ENCODE measurements around the gene RBM20.
A peak's percentile ranks its signal among the peaks of the same experiment; 100 is the strongest.
"Not testable (repeated sequence)": the region's sequence is repeated elsewhere in the genome, so short reads cannot be mapped to it uniquely, and the experiment has no call there.

RBM20 gene

DNA sequence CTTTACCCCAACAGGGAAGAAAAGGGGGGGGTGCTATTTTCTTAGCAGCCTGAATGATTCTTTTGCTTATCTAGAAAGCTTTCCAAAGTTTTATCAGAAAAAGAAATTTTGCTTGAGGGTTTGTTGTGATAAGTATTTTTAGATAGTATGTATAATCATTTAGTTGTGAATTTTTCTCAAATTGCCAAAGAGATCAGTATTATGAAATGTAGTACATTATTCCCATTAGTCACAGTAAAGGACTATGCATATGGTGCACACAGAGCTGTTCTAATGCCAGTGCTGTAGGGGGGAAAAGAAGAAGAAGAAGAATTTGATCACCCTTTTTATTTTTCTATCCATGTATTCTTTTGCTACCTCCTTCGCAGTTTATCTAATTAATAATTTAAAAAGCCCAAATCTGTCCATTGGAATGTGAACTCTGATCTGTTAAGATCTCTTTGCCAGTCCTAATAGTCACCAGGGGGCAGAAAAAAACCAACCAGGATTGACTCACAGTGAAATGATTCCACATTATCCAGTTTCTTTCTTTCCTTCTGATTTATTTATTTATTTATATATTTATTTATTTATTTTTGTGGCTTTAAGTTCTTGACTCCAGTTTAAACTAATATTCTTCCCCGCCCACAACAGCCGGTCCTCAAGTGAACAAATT lies 4.7 kb downstream of the RBM20 start:
- DNase-seq (ENCODE audit: low spot score) = no peak

DNA sequence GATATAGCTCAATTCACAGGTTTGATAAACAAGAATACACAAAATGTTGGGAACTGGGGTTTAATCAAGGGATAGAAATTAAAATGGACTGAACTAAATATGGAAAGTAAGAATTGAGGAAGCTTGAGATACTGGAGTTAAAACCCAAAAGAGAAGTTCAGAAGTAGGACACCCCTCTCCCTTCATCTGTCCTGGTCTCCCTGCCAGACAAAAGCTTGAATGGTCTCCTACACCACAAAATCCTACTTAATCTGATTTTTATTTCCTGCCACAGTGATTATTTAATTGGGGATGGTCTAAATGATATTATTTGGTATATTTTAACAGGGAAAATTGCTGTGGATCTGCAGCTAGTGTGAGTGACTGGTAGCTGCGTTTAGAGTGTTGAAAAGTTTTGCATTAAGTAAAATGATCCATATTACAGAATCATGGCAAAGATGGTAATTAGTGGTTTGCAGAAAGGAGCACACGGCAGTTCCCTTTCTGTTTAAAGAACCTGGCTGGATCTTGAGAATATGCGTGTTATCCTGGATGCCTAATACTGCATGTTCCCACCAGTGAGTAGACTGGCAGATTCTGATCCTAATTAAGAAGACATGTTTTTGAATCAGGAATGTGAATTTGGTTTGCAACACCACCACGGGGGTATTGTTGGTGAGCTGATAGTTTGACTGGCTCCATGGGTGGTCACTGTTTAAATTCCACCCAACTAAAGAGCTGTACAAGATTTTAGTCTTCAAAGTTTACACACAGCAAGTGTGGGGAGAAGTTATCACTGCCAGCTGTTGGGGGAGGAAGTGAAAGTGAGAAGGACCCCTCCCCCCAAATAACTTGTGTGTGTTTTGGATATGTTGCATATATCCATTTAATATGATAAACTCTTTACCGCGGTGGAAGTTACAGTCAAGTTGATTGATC lies 5.5 kb downstream of the RBM20 start:
- no peak for DNase-seq (ENCODE audit: low spot score)

DNA sequence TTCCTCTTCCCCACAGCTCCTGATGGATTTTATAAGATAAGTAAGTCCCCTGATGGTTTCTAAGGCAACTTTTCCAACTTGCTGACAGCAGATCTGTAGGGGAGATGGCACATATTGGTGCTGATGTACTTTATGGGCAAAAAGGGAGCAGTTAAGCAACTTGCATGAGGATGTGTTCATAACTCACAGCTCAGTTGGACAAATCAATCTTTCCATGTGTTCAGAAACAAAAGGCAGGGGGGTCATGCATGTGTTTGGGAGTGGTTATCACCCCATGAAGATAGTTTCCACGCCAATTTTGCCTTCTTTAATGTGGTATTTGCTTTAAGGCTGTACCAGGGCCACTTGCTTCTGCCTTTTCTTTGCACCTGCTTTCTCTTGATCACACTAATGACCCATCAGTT lies 6.1 kb downstream of the RBM20 start:
- DNase-seq (ENCODE audit: low spot score) = no peak

DNA sequence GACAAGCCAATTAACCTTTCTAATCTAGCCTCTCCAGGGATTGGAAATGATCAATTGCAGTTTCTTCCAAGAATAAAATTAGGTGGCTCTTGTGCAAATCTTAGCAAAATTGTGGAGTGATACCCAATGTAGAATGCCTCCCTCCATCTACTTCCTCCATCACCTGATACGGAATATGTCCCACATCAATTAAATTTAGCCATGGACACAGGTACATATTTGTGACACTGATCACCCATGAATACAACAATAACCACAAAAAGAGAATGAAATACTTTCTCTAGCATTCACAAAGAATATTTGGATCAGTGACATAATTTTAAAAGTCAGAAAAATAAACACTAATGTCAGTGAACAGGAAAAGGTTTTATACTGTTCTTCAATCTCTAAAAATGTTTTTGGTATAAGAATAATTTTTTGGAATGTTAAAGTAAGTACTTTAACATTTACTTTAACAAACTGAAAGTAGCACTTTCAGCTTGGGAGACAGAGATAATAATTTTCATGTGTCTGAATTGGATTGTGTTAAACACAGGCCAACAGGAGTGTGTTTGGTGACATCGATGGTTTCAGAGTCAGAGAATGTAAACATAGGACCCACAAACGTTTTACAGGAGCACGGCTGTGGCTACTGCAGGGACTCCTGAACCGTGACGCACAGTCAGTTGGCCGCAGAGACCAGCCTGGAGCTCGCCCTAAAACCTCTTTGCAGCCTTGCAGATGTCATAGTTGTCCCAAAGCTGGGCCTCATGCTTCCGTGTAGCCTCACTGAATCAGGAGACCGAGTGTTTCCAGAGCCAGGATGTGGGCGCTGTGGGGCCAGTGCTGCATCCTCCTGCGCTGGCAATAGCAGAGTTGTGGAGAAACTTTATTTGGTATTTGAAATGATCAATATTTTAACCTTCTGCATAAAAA lies 7.2 kb downstream of the RBM20 start:
- DNase-seq (ENCODE audit: low spot score) = no peak

DNA sequence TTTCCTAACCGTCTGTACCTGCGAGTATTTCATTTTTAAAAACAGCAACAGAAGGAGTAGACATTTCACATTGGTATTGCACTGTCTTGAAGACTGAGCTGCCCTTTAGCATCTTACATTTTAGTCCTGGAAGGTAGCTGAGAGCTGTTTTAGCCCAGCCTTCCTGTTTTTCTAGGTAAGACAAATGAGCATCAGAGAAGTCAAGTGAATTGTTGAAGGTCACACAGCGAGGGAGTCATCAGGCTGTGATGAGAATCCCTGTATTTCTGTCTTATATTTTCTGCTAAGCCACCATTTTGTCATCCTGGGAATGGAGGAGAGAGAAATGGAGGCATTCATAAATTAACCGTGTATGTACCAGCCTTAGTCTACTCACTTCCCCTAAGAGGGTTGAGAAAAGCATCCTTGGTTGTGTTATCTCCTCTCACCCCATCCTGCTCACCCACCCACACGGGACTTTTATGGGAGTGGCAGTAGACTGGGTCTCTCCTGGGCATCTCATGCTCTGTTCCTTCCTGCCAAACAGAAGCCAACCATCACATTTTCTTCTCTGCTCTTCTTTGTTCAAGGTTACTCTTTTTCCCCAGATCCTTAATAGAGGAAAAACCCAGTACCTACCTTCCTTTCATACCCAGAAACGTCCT lies 8.5 kb downstream of the RBM20 start:
- DNase-seq (ENCODE audit: low spot score) = no peak

DNA sequence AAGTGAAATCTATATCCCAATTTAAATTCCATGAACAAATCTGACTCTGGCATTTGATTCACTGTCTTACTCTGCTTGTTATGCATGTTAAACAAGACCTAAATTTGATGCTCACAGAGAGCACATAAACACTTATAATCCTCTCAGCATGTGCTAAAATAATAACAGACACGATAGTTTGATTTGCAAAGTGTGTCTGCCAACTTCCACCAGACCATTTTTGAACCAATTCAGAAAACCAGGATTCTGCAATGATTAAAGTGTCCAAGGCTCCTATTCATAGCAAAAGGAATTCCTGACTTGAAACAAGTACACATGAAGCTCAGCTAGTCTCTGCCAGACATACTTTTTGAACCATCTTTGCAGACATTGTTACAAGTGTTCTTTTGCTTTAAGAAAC lies 11.2 kb downstream of the RBM20 start:
- DNase-seq (ENCODE audit: low spot score) = no peak

DNA sequence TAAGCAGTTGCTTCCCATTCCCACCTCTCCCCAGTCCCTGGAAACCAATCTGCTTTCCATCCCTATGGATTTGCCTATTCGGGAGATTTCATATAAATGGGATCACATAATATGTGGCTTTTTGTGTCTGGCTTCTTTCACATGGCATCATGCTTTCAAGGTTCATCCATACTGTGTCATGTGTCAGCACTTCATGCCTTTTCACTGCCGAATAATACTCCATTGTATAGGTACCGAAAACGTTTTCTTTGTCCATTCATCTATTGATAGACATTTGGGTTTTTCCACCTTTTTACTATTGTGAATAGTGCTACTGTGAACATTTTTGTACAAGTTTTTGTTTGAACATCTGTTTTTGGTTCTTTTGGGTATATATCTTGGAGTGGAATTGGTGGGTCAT lies 12.5 kb downstream of the RBM20 start:
- no peak for DNase-seq (ENCODE audit: low spot score)

DNA sequence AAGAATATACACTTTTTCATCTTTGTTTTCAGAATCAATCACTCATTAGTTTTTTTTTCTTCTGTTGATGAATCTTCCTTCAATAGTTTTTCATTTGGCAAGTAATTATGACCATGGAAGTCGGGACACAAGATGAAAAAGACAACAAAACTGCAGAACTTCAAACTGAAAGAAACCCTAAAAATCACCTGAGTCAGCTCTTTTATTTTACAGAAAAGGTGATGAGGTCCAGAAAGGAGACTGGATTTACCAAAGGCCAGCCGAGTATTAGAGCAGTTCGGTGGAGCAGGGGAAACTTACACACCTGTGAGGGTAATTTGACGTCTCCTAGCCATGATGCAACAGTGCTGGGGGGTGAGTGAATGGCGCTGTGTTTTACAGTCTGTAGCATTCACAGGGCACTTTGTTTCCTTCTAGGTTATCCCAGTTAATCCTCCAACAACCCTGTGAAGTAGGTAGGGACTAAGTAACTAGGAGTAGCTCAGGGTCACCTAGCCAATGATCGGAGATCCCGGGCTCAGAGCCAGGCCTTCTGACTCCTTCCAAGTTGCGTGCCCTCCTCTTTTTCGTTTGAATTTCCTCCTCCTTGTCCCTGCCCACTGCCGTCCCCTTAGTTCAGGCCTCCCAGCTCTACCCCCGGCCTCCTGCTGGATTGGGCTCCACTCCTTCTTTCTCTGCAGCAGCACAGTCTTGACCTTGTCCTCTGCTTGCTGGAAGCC lies 14.0 kb downstream of the RBM20 start:
- no peak for DNase-seq (ENCODE audit: low spot score)

DNA sequence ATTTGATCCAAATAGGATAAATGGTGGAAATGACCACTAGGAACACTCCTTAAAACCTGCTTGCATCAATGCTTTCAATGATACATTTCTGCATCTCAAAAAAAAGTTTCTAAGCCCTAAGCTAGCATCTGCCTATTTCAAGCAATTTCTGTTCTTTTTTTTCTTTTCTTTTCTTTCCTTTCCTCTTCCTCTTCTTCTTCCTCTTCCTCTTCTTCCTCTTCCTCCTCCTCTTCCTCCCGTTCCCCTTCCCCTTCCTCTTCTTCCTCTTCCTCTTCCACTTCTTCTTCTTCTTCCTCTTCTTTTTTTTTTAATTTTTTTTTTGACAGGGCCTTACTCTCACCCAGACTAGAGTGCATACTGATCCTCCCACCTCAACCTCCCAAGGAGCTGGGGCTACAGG lies 15.4 kb downstream of the RBM20 start:
- no peak for DNase-seq (ENCODE audit: low spot score)

DNA sequence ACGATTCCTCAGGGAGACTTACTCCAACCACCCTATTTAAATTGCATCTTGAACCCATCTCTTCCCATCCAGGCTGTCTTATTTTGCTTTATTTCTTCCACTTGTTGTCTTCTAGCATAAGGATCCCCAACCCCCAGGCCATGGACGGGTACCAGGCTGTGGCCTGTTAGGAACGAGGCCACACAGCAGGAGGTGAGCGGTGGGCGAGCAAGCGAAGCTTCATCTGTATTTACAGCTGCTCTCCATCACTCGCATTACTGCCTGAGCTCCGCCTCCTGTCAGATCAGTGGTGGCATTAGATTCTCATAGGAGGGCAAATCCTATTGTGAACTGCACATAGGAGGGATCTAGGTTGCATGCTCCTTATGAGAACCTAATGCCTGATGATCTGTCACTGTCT lies 16.2 kb downstream of the RBM20 start:
- DNase-seq (ENCODE audit: low spot score) = not testable (repeated sequence)

DNA sequence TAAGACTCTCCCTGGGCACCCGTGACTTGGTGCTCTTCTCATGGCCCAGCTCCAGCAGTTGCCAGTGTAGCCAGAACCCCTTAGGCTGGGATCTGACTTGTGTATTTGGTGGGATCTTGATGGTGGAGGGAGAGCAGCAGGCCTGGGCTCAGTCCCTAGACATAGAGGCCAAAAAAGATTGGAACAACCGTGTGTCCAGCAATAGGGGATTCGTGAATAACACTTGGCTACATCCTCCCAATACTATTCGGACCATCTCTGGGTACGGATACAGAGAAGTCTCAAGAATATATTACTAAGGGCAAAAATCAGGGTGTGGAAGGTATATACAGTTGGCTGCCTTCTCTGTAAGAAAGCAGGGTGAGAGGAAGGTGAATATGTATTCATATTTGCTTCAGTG lies 17.2 kb downstream of the RBM20 start:
- DNase-seq (ENCODE audit: low spot score) = no peak

DNA sequence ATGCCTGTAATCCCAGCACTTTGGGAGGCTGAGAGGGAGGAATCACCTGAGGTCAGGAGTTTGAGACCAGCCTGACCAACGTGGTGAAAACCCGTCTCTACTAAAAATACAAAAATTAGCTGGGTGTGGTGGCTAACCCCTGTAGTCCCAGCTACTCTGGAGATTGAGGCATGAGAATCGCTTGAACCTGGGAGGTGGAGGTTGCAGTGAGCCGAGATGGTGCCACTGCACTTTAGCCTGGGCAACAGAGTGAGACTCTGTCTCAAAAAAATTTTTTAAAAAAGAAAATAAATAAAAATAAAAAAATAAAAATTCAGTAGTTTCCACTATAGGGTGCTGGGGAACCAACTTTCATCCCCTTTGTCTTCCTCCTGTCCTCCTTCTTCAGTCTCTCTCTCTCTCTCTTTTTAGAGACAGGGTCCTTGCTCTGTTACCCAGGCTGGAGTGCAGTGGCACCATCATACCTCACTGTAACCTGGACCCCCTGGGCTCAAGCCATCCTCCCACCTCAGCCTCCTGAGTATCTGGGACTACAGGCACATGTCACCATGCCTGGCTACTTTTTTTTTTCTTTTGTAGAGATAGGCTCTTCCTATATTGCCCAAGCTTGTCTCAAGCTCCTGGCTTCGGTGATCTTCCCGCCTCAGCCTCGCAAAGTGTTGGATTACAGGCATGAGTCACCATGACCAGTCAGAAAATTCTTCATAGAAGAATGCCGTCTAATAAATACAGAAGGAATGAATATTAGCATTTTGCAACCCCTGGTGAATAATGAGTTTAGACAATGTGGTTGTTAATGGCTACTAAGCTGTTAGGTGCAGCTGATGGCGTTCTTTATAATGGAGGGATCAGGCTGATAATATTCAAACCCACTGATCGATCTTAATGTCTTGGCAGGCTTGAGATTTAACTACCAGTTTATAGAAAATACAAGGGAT lies 20.6 kb downstream of the RBM20 start:
- DNase-seq (ENCODE audit: low spot score) = no peak

DNA sequence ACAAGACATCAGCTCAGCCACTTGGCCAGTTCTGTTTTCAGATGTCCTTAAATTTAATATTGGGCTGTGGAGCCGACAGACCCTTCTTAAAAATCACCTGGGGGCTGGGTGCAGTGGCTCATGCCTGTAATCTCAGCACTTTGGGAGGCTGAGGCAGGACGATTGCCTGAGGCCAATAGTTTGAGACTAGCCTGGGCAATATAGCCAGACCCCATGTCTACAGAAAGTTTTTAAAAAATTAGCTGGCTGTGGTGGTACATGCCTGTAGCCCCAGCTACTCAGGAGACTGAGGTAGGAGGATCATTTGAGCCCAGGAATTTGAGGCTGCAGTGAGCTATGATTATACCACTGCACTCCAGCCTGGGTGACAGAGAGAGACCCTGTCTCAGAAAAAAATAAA lies 22.1 kb downstream of the RBM20 start:
- not testable (repeated sequence) for DNase-seq (ENCODE audit: low spot score)

DNA sequence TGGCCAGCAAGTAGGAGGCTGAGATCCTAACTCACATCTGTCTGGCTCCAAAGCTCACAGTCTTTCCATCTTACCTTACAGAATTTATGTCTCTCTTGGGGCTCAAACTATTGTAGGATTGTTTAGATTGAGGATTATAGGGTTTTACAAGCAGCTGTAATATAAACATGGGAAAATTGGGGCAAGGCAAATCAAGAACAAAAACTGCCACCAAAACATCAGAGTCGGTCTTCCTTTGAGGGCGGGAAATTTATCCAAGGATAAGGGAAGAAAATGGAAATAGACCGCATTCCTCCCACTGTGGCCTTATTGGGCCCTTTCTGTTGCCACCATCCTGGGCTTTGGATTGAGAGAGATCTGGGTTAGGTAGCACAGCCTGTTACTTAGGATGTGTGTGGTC lies 22.5 kb downstream of the RBM20 start:
- DNase-seq (ENCODE audit: low spot score) = no peak

DNA sequence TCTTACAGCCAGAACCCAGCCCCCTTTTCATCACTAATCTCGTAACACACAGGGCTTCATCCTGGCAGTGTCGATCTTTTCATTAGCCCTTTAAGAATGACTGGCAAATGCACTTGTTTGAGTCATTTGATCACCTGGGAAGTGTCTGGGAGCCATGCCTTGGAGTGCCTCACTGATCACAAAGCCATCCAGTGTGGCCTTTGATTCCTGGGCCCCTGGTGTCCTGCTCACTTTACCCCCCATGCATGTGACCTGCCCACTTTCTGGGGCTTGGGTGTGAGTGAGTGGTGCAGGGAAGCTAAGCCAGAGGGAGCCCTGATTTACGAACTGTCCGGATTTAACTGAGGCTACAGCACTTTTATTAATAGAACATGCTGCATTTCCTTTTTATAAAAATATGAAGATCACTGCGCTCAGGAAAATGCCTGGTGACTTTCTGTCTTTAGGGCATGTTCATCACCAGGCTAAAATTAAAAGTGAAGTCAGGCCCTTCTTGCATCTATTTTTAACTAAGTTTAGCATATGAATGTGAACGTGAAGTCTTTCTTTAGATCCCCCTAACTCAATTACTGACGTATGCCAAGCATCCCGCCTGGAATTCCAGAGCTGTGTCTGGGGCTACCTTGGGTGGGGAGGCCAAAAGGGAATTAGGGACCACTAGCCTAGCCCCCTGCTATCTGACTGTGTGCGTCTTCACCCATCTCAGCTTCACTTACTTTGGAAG lies 23.6 kb downstream of the RBM20 start:
- DNase-seq (ENCODE audit: low spot score) = no peak

DNA sequence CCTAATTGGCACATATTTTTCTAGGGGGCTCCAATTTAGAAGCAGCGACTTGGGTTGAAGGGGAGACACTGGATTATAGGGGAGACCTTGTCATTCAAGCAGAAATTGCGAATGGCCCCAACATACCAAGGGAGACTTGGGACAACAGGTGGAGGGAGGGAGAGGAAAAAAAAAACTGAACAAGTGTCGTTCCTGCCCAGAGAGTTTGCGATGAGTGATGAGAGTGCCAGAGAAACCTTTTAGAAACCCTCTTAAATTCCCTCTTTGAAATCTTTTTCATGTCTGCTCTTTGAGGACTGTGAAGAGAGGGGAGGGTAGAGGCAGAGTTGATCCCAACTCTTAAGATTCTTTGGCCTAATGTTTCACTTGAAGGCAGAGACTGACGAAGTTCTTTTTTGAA lies 24.3 kb downstream of the RBM20 start:
- DNase-seq (ENCODE audit: low spot score) = no peak

DNA sequence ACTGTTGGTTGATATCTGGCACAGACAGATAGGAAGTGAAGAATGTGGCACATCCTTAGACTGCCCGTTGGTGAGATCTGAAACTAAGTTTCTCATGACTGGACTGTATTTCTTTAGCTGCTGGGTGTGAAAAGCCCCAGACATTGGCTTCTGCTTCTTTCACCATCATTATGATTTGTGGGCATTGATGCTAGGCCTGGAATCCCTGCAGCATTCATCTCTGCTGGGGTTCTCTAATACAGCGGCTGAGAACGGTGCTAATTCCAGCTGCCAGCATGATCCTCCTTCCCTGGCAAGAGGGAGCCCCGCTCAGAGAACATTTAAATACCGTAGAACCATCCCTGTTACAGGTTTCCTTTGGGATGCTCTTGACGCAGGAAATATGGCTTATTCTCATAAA lies 26.2 kb downstream of the RBM20 start:
- DNase-seq (ENCODE audit: low spot score) = no peak

DNA sequence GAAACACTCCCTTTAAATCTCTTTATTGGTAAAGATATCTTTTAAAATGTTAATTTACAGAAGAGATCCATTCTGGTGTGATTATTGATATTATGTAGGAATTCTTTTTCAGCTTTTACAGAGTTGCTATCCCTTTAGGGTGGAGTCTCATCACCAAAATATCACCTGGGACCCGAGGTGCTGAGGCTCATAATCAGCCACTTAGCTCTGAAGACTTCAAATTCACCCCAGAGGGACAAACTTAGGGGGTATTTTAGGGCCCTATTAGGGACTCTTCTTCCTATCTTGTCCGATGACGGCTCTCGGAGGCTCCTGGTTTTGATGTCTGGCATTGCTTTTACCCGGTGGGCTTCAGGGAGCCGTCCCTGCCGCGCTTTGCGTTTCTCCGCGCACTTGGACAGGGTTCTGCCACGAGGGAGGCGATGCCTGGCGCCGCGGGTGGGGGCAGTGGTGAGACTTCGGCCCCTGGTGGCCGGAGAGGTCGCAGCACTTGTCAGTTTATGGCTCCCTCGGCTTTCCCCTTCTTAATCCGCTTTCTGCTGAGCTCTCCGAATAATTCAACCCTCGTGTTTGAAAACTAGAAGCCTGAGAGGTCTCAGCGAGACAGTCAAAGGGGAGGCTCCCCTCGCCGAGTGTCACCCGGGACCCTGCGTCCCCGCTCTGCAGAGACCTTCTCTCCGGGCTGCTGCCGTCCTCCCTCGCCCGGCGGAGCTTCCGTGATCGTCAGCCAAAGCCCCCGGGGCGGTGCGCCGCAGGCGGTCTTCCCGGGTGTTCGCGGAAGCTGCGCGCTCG lies 27.8 kb downstream of the RBM20 start:
- peak; percentile 47 for DNase-seq (ENCODE audit: low spot score)

DNA sequence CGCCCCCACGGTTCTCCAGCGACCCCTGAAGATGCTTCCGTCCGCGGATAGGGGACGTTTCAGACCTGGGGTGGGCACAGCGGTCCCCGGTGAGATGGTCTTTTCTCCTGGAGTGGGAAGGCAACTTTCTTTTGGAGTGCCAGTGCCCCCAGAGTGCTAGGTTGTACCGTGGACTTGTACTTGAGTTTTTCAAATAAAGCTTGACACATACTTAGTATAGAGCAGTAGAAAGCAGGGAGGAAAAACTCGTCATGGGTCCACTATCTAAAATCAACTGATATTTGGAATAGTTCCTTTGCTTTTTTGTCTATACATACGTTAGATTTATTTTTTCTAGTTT lies 28.4 kb downstream of the RBM20 start:
- DNase-seq (ENCODE audit: low spot score) = no peak
